COLO668 (cell line): ENCODE results near the gene ARID5B.
A peak's percentile ranks its signal among the peaks of the same experiment; 100 is the strongest.
"Not testable (repeated sequence)": the region's sequence is repeated elsewhere in the genome, so short reads cannot be mapped to it uniquely, and the experiment has no call there.

Source experiments
- DNase-seq: peaks from one replicate; lab custom pipeline; 2025; ENCODE audit not compliant: unreplicated experiment; lab: John Stamatoyannopoulos, UW

Gene ARID5B

GRCh38 chr10:61900829-61901792, at the start of gene ARID5B:
Gene ARID5B, plus strand, starts transcription at chr10:61901699. Its CDS starts 11 bp downstream, at chr10:61901710.
- DNase-seq: peak; percentile 38

- no peak for DNase-seq
These were observed 49.2 kb upstream of the ARID5B start for GRCh38 chr10:61852261-61852660.

GRCh38 chr10:61855771-61856170, 45.7 kb upstream of the ARID5B start:
- no peak for DNase-seq

GRCh38 chr10:61857746-61858145, 43.8 kb upstream of the ARID5B start:
- DNase-seq: no peak

GRCh38 chr10:61859786-61860185, 41.7 kb upstream of the ARID5B start:
- no peak for DNase-seq

- DNase-seq: no peak
These were observed 40.3 kb upstream of the ARID5B start for GRCh38 chr10:61860964-61861758.

GRCh38 chr10:61863981-61864380, 37.5 kb upstream of the ARID5B start:
- no peak for DNase-seq

- no peak for DNase-seq
These were observed 34.7 kb upstream of the ARID5B start for GRCh38 chr10:61866700-61867368.

- not testable (repeated sequence) for DNase-seq
These were observed 34.1 kb upstream of the ARID5B start for GRCh38 chr10:61867374-61867773.

GRCh38 chr10:61867817-61868216, 33.7 kb upstream of the ARID5B start:
- DNase-seq: not testable (repeated sequence)

- DNase-seq: no peak
These were observed 32.3 kb upstream of the ARID5B start for GRCh38 chr10:61869041-61869675.

GRCh38 chr10:61869774-61870525, 31.5 kb upstream of the ARID5B start:
- DNase-seq: no peak

GRCh38 chr10:61870526-61870895, 31.0 kb upstream of the ARID5B start:
- DNase-seq: no peak

GRCh38 chr10:61871487-61871886, 30.0 kb upstream of the ARID5B start:
- no peak for DNase-seq

GRCh38 chr10:61877887-61878739, 23.4 kb upstream of the ARID5B start:
- DNase-seq: no peak

- DNase-seq: no peak
These were observed 22.8 kb upstream of the ARID5B start for GRCh38 chr10:61878740-61879068.

GRCh38 chr10:61882621-61883370, 18.7 kb upstream of the ARID5B start:
- DNase-seq: no peak

GRCh38 chr10:61883371-61884025, 18.0 kb upstream of the ARID5B start:
- DNase-seq: no peak
